Activated B cell treated with CpG ODN at 0.5 μM for 24 hours (primary cell): ENCODE measurements around the gene TSPAN15. TPM values are rescaled to one million over a fixed set of nuclear protein-coding genes. Genes with fewer than 3 reads are reported as not detected.

Experiments
- ATAC-seq: fragments of 200-7000 bp; cut with Tn5 transposase; one replicate; pipeline ENCODE4 v1.10.0; 2021; ENCODE audit warnings: low read depth, mild to moderate bottlenecking, moderate library complexity
- CTCF ChIA-PET: fragments of 350-600 bp; sonication (Branson Sonifier 250); formaldehyde crosslinking; loops from one replicate; lab custom pipeline; 2021; ENCODE audit warnings: antibody characterized with exemption; lab: Charles Lee
- POLR2A ChIA-PET: fragments of 350-600 bp; sonication (Branson Sonifier 250); formaldehyde crosslinking; loops from one replicate; lab custom pipeline; 2021; ENCODE audit warnings: antibody characterized with exemption; lab: Charles Lee
- DNase-seq: peaks from one replicate; pipeline ENCODE4 v3.0.0; 2022
- H3K27ac Mint-ChIP-seq: one replicate; pipeline ENCODE4 v1.8.0; 2020; ENCODE audit warnings: mixed read lengths
- H3K27me3 Mint-ChIP-seq: one replicate; pipeline ENCODE4 v1.8.0; 2021; ENCODE audit warnings: mixed read lengths
- H3K36me3 Mint-ChIP-seq: one replicate; pipeline ENCODE4 v1.8.0; 2021; ENCODE audit warnings: low read depth, mixed read lengths
- H3K4me1 Mint-ChIP-seq: one replicate; pipeline ENCODE4 v1.8.0; 2021; ENCODE audit warnings: mixed read lengths
- H3K4me3 Mint-ChIP-seq: one replicate; pipeline ENCODE4 v1.8.0; 2020; ENCODE audit warnings: mild to moderate bottlenecking, mixed read lengths
- H3K9me3 Mint-ChIP-seq: one replicate; pipeline ENCODE4 v1.8.0; 2020; ENCODE audit warnings: mixed read lengths
- CTCF ChIP-seq: fragments of 200-600 bp; IDR thresholded peaks from one replicate; pipeline ENCODE4 v1.8.0; 2022; ENCODE audit warnings: antibody characterized with exemption, mild to moderate bottlenecking
- intact Hi-C: fragments of 100-400 bp; cut with micrococcal nuclease; formaldehyde crosslinking; loops from one replicate; pipeline ENCODE4 v1.15.1; 2024
- total RNA-seq: library from RNA; stranded (reverse); gene quantifications from 2 replicates; pipeline ENCODE4 v1.2.3, GENCODE V29; 2022

Gene TSPAN15
- total RNA-seq, 1 donor from 2014 or later, result 0.35 TPM

- intact Hi-C loops, result no loop called here
- ChIA-PET POLR2A (no interaction called here), CTCF (no interaction called here)
- no peak overlapping the region for H3K27ac Mint-ChIP-seq
- DNase-seq, result no peak
- H3K4me1 Mint-ChIP-seq, result no peaks in the 10 kb centered on the region
- H3K36me3 Mint-ChIP-seq, result no peaks in the 10 kb centered on the region
- H3K9me3 Mint-ChIP-seq, result no peaks in the 10 kb centered on the region
- no peaks in the 10 kb centered on the region for H3K27me3 Mint-ChIP-seq
- TF ChIP-seq CTCF, result no peak
- no peak for ATAC-seq
- no peak overlapping the region for H3K4me3 Mint-ChIP-seq
Measured at GRCh38 chr10:69463886-69464285, 12.6 kb downstream of the TSPAN15 start.

- Mint-ChIP-seq H3K9me3 (no peaks in the 10 kb centered on the region), H3K4me3 (no peak overlapping the region), H3K27me3 (no peaks in the 10 kb centered on the region), H3K4me1 (no peaks in the 10 kb centered on the region), H3K27ac (no peak overlapping the region), H3K36me3 (no peaks in the 10 kb centered on the region)
- CTCF ChIA-PET, result no interaction called here
- DNase-seq (no peak), ATAC-seq (no peak)
- POLR2A ChIA-PET, result no interaction called here
- intact Hi-C loops, result no loop called here
- TF ChIP-seq CTCF, result no peak
Measured at GRCh38 chr10:69464401-69464800, 13.1 kb downstream of the TSPAN15 start.

- TF ChIP-seq CTCF, result no peak
- ATAC-seq, result no peak
- POLR2A ChIA-PET, result no interaction called here
- Mint-ChIP-seq H3K27me3 (no peaks in the 10 kb centered on the region), H3K27ac (no peak overlapping the region), H3K9me3 (no peaks in the 10 kb centered on the region), H3K4me3 (no peak overlapping the region), H3K4me1 (no peaks in the 10 kb centered on the region), H3K36me3 (no peaks in the 10 kb centered on the region)
- intact Hi-C loops, result no loop called here
- CTCF ChIA-PET, result no interaction called here
- DNase-seq, result no peak
Measured at GRCh38 chr10:69464801-69465401, 13.6 kb downstream of the TSPAN15 start.

- no peak overlapping the region for H3K27ac Mint-ChIP-seq
- ChIA-PET CTCF (no interaction called here), POLR2A (no interaction called here)
- H3K36me3 Mint-ChIP-seq, result no peaks in the 10 kb centered on the region
- intact Hi-C loops, result no loop called here
- no peak for DNase-seq
- H3K4me1 Mint-ChIP-seq, result no peaks in the 10 kb centered on the region
- H3K9me3 Mint-ChIP-seq, result no peaks in the 10 kb centered on the region
- H3K27me3 Mint-ChIP-seq, result peaks cover 2% of the 10 kb centered on the region
- no peak overlapping the region for H3K4me3 Mint-ChIP-seq
- TF ChIP-seq CTCF, result no peak
- ATAC-seq, result no peak
Measured at GRCh38 chr10:69465457-69466157, 14.3 kb downstream of the TSPAN15 start.

GRCh38 chr10:69466158-69466490 is 14.9 kb downstream of the TSPAN15 start:
- no peak for DNase-seq
- ATAC-seq, result no peak
- no peaks in the 10 kb centered on the region for H3K36me3 Mint-ChIP-seq
- intact Hi-C loops, result no loop called here
- peaks cover 6% of the 10 kb centered on the region for H3K27me3 Mint-ChIP-seq
- no peak for TF ChIP-seq CTCF
- H3K9me3 Mint-ChIP-seq, result no peaks in the 10 kb centered on the region
- H3K27ac Mint-ChIP-seq, result no peak overlapping the region
- no peaks in the 10 kb centered on the region for H3K4me1 Mint-ChIP-seq
- ChIA-PET POLR2A (no interaction called here), CTCF (no interaction called here)
- no peak overlapping the region for H3K4me3 Mint-ChIP-seq
